Stimulated activated naive CD8-positive, alpha-beta T cell treated with anti-CD3 and anti-CD28 coated beads, Interleukin-15, Interleukin-2, amounts not matched to agents 100 U/mL and 50 U/mL, for 24 hours (primary cell): ENCODE data around the gene TRIO.

Experiments
- ATAC-seq: fragments of 150-1000 bp; cut with Tn5 transposase; one replicate; pipeline ENCODE4 v1.10.0; 2021
- DNase-seq: peaks from one replicate; pipeline ENCODE4 v3.0.0; 2021

TRIO gene

GRCh38 chr5:14557791-14558415 is 414.8 kb downstream of the TRIO start:
- ATAC-seq: no peak
- DNase-seq: no peak
